DND-41 (cell line): ENCODE results near the gene IRF4.

ENCODE experiments used
- ATAC-seq: fragments of 200-7000 bp; cut with Tn5 transposase; 3 replicates; pipeline ENCODE4 v1.9.1; 2021; ENCODE audit warnings: low read depth; ENCODE audit not compliant: insufficient read depth
- DNase-seq: peaks from one replicate; pipeline ENCODE4 v3.0.0-alpha.2; 2020
- H2AFZ ChIP-seq: 2 replicates; pipeline ENCODE4 v1.6.0; 2012; ENCODE audit warnings: low read depth, low read length
- H3K27ac ChIP-seq: 2 replicates; pipeline ENCODE4 v1.5.1; 2012; ENCODE audit warnings: low read length, inconsistent platforms
- H3K27me3 ChIP-seq: fragments of 200-600 bp; sonication (generic); 2 replicates; pipeline ENCODE4 v1.6.0; 2012; ENCODE audit warnings: low read length, mild to moderate bottlenecking, inconsistent platforms; ENCODE audit not compliant: insufficient read depth, poor library complexity
- H3K36me3 ChIP-seq: 2 replicates; pipeline ENCODE4 v1.5.1; 2012; ENCODE audit warnings: low read length, inconsistent platforms; ENCODE audit not compliant: insufficient read depth
- H3K4me1 ChIP-seq: 2 replicates; pipeline ENCODE4 v1.5.1; 2012; ENCODE audit warnings: mild to moderate bottlenecking, low read length; ENCODE audit not compliant: insufficient read depth
- H3K4me2 ChIP-seq: 2 replicates; pipeline ENCODE4 v1.6.0; 2012; ENCODE audit warnings: mild to moderate bottlenecking, moderate library complexity, low read length, inconsistent platforms; ENCODE audit not compliant: insufficient read depth
- H3K4me3 ChIP-seq, 2 experiments: fragments of 200-600 bp in 1 of 2; shearing (Covaris generic) in 1 of 2; 2 replicates each; pipeline ENCODE4 v1.5.1; 2012 to 2016; ENCODE audit warnings: inconsistent platforms in 2 of 2, low read length in 2 of 2, mild to moderate bottlenecking in 2 of 2, low read depth in 1 of 2, moderate library complexity in 1 of 2
- H3K79me2 ChIP-seq: 2 replicates; pipeline ENCODE4 v1.6.0; 2012; ENCODE audit warnings: low read length, inconsistent platforms; ENCODE audit not compliant: insufficient read depth
- H3K9ac ChIP-seq: 2 replicates; pipeline ENCODE4 v1.6.0; 2012; ENCODE audit warnings: low read depth, mild to moderate bottlenecking, inconsistent platforms, low read length, moderate library complexity
- H3K9me3 ChIP-seq: 2 replicates; pipeline ENCODE4 v1.5.1; 2012; ENCODE audit warnings: low read length, moderate library complexity, mild to moderate bottlenecking, inconsistent platforms; ENCODE audit not compliant: insufficient read depth, severe bottlenecking
- H4K20me1 ChIP-seq: 2 replicates; pipeline ENCODE4 v1.6.0; 2012; ENCODE audit warnings: low read length; ENCODE audit not compliant: insufficient read depth
- CTCF ChIP-seq: IDR thresholded peaks from 2 replicates; pipeline ENCODE4 v1.5.1; 2012; ENCODE audit warnings: borderline replicate concordance, low read length, moderate library complexity, mild to moderate bottlenecking; ENCODE audit not compliant: poor library complexity, severe bottlenecking; ENCODE audit errors: extremely low read depth
- EZH2 ChIP-seq: IDR thresholded peaks from 3 replicates; pipeline ENCODE4 v1.6.1; 2012; ENCODE audit warnings: borderline replicate concordance, low read depth, mild to moderate bottlenecking, moderate library complexity, low read length, inconsistent platforms; ENCODE audit not compliant: severe bottlenecking

Gene IRF4

GRCh38 chr6:394641-395289 is 3.2 kb downstream of the IRF4 start:
- H3K27me3 ChIP-seq = peaks cover 7% of the 10 kb centered on the region
- no peaks in the 10 kb centered on the region for H3K4me1 ChIP-seq
- H3K9me3 ChIP-seq = no peaks in the 10 kb centered on the region
- no peak for ATAC-seq
- no peak overlapping the region for H3K4me2 ChIP-seq
- H3K79me2 ChIP-seq = no peaks in the 10 kb centered on the region
- no peak overlapping the region for H3K4me3 ChIP-seq
- DNase-seq = no peak
- no peak overlapping the region for H3K9ac ChIP-seq
- no peak overlapping the region for H2AFZ ChIP-seq
- TF ChIP-seq CTCF (no peak), EZH2 (no peak)
- H3K27ac ChIP-seq = no peak overlapping the region
- H4K20me1 ChIP-seq = no peaks in the 10 kb centered on the region
- H3K36me3 ChIP-seq = no peaks in the 10 kb centered on the region

- no peak overlapping the region for H3K27ac ChIP-seq
- no peak for TF ChIP-seq EZH2
- TF ChIP-seq CTCF = no peak
- no peak overlapping the region for H3K9ac ChIP-seq
- no peaks in the 10 kb centered on the region for H4K20me1 ChIP-seq
- H3K79me2 ChIP-seq = no peaks in the 10 kb centered on the region
- no peaks in the 10 kb centered on the region for H3K9me3 ChIP-seq
- no peak overlapping the region for H3K4me3 ChIP-seq
- DNase-seq (no peak), ATAC-seq (no peak)
- no peaks in the 10 kb centered on the region for H3K36me3 ChIP-seq
- H3K4me2 ChIP-seq = no peak overlapping the region
- peaks cover 7% of the 10 kb centered on the region for H3K27me3 ChIP-seq
- no peak overlapping the region for H2AFZ ChIP-seq
- no peaks in the 10 kb centered on the region for H3K4me1 ChIP-seq
Measured at GRCh38 chr6:395432-396125, 4.0 kb downstream of the IRF4 start.

- H2AFZ ChIP-seq = no peak overlapping the region
- H3K27ac ChIP-seq = no peak overlapping the region
- H3K9ac ChIP-seq = no peak overlapping the region
- no peaks in the 10 kb centered on the region for H3K36me3 ChIP-seq
- H3K27me3 ChIP-seq = peaks cover 7% of the 10 kb centered on the region
- TF ChIP-seq CTCF = no peak
- no peak for TF ChIP-seq EZH2
- DNase-seq (no peak), ATAC-seq (no peak)
- no peaks in the 10 kb centered on the region for H4K20me1 ChIP-seq
- H3K79me2 ChIP-seq = no peaks in the 10 kb centered on the region
- H3K4me1 ChIP-seq = no peaks in the 10 kb centered on the region
- no peak overlapping the region for H3K4me2 ChIP-seq
- no peak overlapping the region for H3K4me3 ChIP-seq
- H3K9me3 ChIP-seq = no peaks in the 10 kb centered on the region
Measured at GRCh38 chr6:396126-396520, 4.6 kb downstream of the IRF4 start.
